ENCODE results near the gene TMEM209. TPM values are rescaled to one million over a fixed set of nuclear protein-coding genes. Genes with fewer than 3 reads are reported as not detected.

The TMEM209 gene
- polyA plus RNA-seq, 1 donor from 2014 or later = 14.6 TPM

DNA sequence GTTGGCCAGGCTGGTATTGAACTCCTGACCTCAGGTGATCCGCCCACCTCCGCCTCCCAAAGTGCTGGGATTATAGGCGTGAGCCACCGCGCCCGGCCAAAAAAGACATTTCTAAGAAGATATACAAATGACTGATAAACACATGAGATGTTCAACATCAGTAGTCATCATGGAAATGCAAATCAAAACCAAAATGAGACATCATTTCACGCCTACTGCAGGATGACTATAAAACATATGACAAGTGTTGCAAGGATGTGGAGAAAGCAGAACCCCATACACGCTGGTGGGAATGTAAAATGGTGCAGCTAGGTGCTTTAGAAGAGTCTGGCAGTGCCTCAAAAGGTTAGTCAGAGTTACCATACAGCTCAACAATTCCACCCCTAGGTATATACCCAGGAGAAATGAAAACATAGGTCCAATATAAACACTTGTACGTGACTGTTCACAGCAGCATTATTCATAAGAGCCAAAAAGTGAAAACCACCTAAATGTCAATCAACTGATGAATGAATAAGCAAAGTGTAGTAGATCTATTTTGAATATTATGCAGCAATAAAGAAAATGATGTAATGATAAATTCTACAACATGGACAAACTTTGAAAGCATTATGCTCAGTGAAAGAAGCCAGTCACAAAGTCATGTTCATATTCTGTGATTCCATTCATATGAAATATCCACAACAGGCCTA, 24.5 kb downstream of the TMEM209 start:
- no peaks in the 10 kb centered on the region for H3K9me2 ChIP-seq (ENCODE audit: insufficient read depth, low read length)
- H3K4me3 ChIP-seq (ENCODE audit: low read length) = no peak overlapping the region
- no peaks in the 10 kb centered on the region for H3K9me3 ChIP-seq (ENCODE audit: low read length)
- H3F3A ChIP-seq (ENCODE audit: insufficient read depth, low read length, poor library complexity, severe bottlenecking) = no peaks in the 10 kb centered on the region
- TF ChIP-seq RAD21 (conservative IDR thresholded peaks at IDR 0.05) (no peak), TAF1 (IDR thresholded peaks at IDR 0.05; ENCODE audit: low read depth) (no peak), MXI1 (conservative IDR thresholded peaks at IDR 0.05; ENCODE audit: poor library complexity, severe bottlenecking) (no peak), SMC3 (conservative IDR thresholded peaks at IDR 0.05; ENCODE audit: poor library complexity) (no peak), EZH2 (IDR thresholded peaks at IDR 0.05; ENCODE audit: borderline replicate concordance, insufficient read depth, low read length, poor library complexity, severe bottlenecking) (no peak), EP300 (conservative IDR thresholded peaks at IDR 0.05; ENCODE audit: poor library complexity, severe bottlenecking) (no peak), POLR2AphosphoS5 (IDR thresholded peaks at IDR 0.05) (no peak)
- TF ChIP-seq, protein P1, sequence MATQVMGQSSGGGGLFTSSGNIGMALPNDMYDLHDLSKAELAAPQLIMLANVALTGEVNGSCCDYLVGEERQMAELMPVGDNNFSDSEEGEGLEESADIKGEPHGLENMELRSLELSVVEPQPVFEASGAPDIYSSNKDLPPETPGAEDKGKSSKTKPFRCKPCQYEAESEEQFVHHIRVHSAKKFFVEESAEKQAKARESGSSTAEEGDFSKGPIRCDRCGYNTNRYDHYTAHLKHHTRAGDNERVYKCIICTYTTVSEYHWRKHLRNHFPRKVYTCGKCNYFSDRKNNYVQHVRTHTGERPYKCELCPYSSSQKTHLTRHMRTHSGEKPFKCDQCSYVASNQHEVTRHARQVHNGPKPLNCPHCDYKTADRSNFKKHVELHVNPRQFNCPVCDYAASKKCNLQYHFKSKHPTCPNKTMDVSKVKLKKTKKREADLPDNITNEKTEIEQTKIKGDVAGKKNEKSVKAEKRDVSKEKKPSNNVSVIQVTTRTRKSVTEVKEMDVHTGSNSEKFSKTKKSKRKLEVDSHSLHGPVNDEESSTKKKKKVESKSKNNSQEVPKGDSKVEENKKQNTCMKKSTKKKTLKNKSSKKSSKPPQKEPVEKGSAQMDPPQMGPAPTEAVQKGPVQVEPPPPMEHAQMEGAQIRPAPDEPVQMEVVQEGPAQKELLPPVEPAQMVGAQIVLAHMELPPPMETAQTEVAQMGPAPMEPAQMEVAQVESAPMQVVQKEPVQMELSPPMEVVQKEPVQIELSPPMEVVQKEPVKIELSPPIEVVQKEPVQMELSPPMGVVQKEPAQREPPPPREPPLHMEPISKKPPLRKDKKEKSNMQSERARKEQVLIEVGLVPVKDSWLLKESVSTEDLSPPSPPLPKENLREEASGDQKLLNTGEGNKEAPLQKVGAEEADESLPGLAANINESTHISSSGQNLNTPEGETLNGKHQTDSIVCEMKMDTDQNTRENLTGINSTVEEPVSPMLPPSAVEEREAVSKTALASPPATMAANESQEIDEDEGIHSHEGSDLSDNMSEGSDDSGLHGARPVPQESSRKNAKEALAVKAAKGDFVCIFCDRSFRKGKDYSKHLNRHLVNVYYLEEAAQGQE (IDR thresholded peaks at IDR 0.05; ENCODE audit: borderline replicate concordance) = no peak
- TF ChIP-seq, protein P2, sequence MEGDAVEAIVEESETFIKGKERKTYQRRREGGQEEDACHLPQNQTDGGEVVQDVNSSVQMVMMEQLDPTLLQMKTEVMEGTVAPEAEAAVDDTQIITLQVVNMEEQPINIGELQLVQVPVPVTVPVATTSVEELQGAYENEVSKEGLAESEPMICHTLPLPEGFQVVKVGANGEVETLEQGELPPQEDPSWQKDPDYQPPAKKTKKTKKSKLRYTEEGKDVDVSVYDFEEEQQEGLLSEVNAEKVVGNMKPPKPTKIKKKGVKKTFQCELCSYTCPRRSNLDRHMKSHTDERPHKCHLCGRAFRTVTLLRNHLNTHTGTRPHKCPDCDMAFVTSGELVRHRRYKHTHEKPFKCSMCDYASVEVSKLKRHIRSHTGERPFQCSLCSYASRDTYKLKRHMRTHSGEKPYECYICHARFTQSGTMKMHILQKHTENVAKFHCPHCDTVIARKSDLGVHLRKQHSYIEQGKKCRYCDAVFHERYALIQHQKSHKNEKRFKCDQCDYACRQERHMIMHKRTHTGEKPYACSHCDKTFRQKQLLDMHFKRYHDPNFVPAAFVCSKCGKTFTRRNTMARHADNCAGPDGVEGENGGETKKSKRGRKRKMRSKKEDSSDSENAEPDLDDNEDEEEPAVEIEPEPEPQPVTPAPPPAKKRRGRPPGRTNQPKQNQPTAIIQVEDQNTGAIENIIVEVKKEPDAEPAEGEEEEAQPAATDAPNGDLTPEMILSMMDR (IDR thresholded peaks at IDR 0.05; ENCODE audit: poor library complexity, severe bottlenecking) = no peak
- H3K36me3 ChIP-seq (ENCODE audit: insufficient read depth, low read length) = no peaks in the 10 kb centered on the region
- H3K4me2 ChIP-seq (ENCODE audit: low read length) = no peak overlapping the region
- H2AFZ ChIP-seq (ENCODE audit: low read depth, low read length) = no peak overlapping the region
- H4K20me1 ChIP-seq (ENCODE audit: insufficient read depth) = no peaks in the 10 kb centered on the region
- H3K9ac ChIP-seq (ENCODE audit: low read length) = no peak overlapping the region
- H3K27me3 ChIP-seq (ENCODE audit: insufficient read depth, low read depth, low read length) = no peaks in the 10 kb centered on the region
- H3K79me2 ChIP-seq (replicated peaks; ENCODE audit: insufficient read depth, low read length) = no peaks in the 10 kb centered on the region
- H3K27ac ChIP-seq (ENCODE audit: low read length) = no peak overlapping the region

DNA sequence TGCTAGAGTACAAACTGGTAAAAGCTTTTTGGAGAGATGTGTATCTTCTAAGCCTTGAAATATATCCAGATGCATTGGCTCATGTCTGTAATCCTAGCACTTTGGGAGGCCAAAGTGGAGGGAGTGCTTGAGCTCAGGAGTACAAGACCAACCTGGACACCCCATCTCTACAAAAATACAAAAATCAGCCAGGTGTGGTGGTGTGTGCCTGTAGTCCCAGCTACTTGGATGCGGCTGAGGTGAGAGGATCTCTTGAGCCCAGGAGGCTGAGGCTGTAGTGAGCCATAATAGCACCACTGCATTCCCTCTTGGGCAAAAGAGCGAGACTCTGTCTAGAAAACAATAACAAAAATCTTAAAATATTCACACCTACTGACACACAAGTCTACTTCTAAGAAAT, 25.6 kb downstream of the TMEM209 start:
- H2AFZ ChIP-seq (ENCODE audit: low read depth, low read length) = no peak overlapping the region
- H3K4me3 ChIP-seq (ENCODE audit: low read length) = no peak overlapping the region
- no peak overlapping the region for H3K27ac ChIP-seq (ENCODE audit: low read length)
- H3K27me3 ChIP-seq (ENCODE audit: insufficient read depth, low read depth, low read length) = no peaks in the 10 kb centered on the region
- H3K36me3 ChIP-seq (ENCODE audit: insufficient read depth, low read length) = no peaks in the 10 kb centered on the region
- H3K9me2 ChIP-seq (ENCODE audit: insufficient read depth, low read length) = no peaks in the 10 kb centered on the region
- no peak overlapping the region for H3K4me2 ChIP-seq (ENCODE audit: low read length)
- H4K20me1 ChIP-seq (ENCODE audit: insufficient read depth) = no peaks in the 10 kb centered on the region
- no peaks in the 10 kb centered on the region for H3K9me3 ChIP-seq (ENCODE audit: low read length)
- TF ChIP-seq RAD21 (conservative IDR thresholded peaks at IDR 0.05) = no peak
- no peaks in the 10 kb centered on the region for H3F3A ChIP-seq (ENCODE audit: insufficient read depth, low read length, poor library complexity, severe bottlenecking)
- no peak overlapping the region for H3K9ac ChIP-seq (ENCODE audit: low read length)
- no peaks in the 10 kb centered on the region for H3K79me2 ChIP-seq (replicated peaks; ENCODE audit: insufficient read depth, low read length)
